Prostate gland (tissue), 2 donors: Measurements from ENCODE around the gene FBN3. TPM values are rescaled to one million over a fixed set of nuclear protein-coding genes. Genes with fewer than 3 reads are reported as not detected.

Source experiments
- DNase-seq: peaks from one replicate; pipeline ENCODE4 v3.0.0-alpha.2; 2019; ENCODE audit warnings: low spot score
- H3K27ac ChIP-seq, 2 donors: fragments of 200-600 bp; sonication (generic); 2 replicates each; pipeline ENCODE4 v1.5.1; 2017 to 2019
- H3K27me3 ChIP-seq: fragments of 200-600 bp; sonication (generic); replicated peaks from 2 replicates; pipeline ENCODE4 v1.5.1; 2019; ENCODE audit not compliant: insufficient read depth
- H3K36me3 ChIP-seq, 2 donors: fragments of 200-600 bp; sonication (generic); 1 replicate in 1 of 2; 2 replicates in 1 of 2; pipeline versions ENCODE4 v1.5.1 to v1.8.1; 2017 to 2019
- H3K4me1 ChIP-seq: fragments of 200-600 bp; sonication (generic); replicated peaks from 2 replicates; pipeline ENCODE4 v1.5.1; 2019
- H3K4me3 ChIP-seq, 2 donors: fragments of 200-600 bp; sonication (generic); 2 replicates each; pipeline ENCODE4 v1.5.1; 2017 to 2019
- H3K9me3 ChIP-seq: fragments of 200-600 bp; sonication (generic); 2 replicates; pipeline ENCODE4 v1.5.1; 2017
- CTCF ChIP-seq, 4 experiments: fragments of 200-600 bp in 2 of 4; fragments of 450-650 bp in 2 of 4; sonication (generic) in 2 of 4; IDR thresholded peaks; 1 replicate in 3 of 4; 2 replicates in 1 of 4; pipeline ENCODE4 v1.5.1; 2016 to 2019; ENCODE audit warnings: antibody characterized with exemption in 4 of 4, mild to moderate bottlenecking in 2 of 4, moderate library complexity in 2 of 4
- POLR2A ChIP-seq: fragments of 450-650 bp; IDR thresholded peaks from one replicate; pipeline ENCODE4 v1.6.1; 2016; ENCODE audit warnings: antibody characterized with exemption, mild to moderate bottlenecking
- POLR2AphosphoS5 ChIP-seq: sonication (generic); formaldehyde crosslinking; IDR thresholded peaks from one replicate; pipeline ENCODE4 v1.6.1; 2017; ENCODE audit warnings: antibody characterized with exemption
- WGBS: methylation state at CpG from one replicate; pipeline ENCODE4 v1.1.5; 2018; 5-methylcytosine and 5-hydroxymethylcytosine counted together
- intact Hi-C: fragments of 100-400 bp; cut with DNase I; formaldehyde crosslinking; loops from one replicate; pipeline ENCODE4 v1.14.2; 2022
- total RNA-seq, 2 donors: library from RNA; depleted of rRNA; stranded (reverse); fragments of >200 nt; gene quantifications; one replicate each; pipeline ENCODE4 v1.1.0, GENCODE V29; 2016

The FBN3 gene
- total RNA-seq, 2 donors from 2014 or later, result 3.1 to 5.2 TPM

- DNase-seq, result no peak
- H3K27me3 ChIP-seq, result no peaks in the 10 kb centered on the region
- WGBS, result 93% methylated on average over 4 of the region's 4 CpGs
- H3K4me1 ChIP-seq, result no peaks in the 10 kb centered on the region
- no peak overlapping the region for H3K27ac ChIP-seq
- H3K4me3 ChIP-seq, result no peak overlapping the region
- no peaks in the 10 kb centered on the region for H3K9me3 ChIP-seq
- no peaks in the 10 kb centered on the region for H3K36me3 ChIP-seq
- intact Hi-C loops, result no loop called here
- no peak for TF ChIP-seq POLR2A
- no peak for TF ChIP-seq POLR2AphosphoS5
- no peak for TF ChIP-seq CTCF (IDR thresholded peaks at IDR 0.05)
These were observed 48.1 kb downstream of the FBN3 start for GRCh38 chr19:8101311-8101710.

GRCh38 chr19:8097681-8098567 is 51.5 kb downstream of the FBN3 start:
- H3K4me1 ChIP-seq, result no peaks in the 10 kb centered on the region
- 92% methylated on average over 5 of the region's 5 CpGs for WGBS
- intact Hi-C loops, result no loop called here
- TF ChIP-seq POLR2AphosphoS5 (no peak), POLR2A (no peak), CTCF (IDR thresholded peaks at IDR 0.05) (no peak)
- no peaks in the 10 kb centered on the region for H3K27me3 ChIP-seq
- no peak for DNase-seq
- no peaks in the 10 kb centered on the region for H3K9me3 ChIP-seq
- H3K27ac ChIP-seq, result no peak overlapping the region
- no peak overlapping the region for H3K4me3 ChIP-seq
- H3K36me3 ChIP-seq, result no peaks in the 10 kb centered on the region

GRCh38 chr19:8097198-8097597 is 52.2 kb downstream of the FBN3 start:
- no peak overlapping the region for H3K27ac ChIP-seq
- TF ChIP-seq POLR2A, result no peak
- TF ChIP-seq POLR2AphosphoS5, result no peak
- TF ChIP-seq CTCF (IDR thresholded peaks at IDR 0.05), result no peak
- H3K9me3 ChIP-seq, result no peaks in the 10 kb centered on the region
- no peak overlapping the region for H3K4me3 ChIP-seq
- DNase-seq, result no peak
- intact Hi-C loops, result no loop called here
- WGBS, result 94% methylated on average over 10 of the region's 10 CpGs
- no peaks in the 10 kb centered on the region for H3K4me1 ChIP-seq
- H3K36me3 ChIP-seq, result no peaks in the 10 kb centered on the region
- H3K27me3 ChIP-seq, result no peaks in the 10 kb centered on the region

GRCh38 chr19:8096071-8096470 is 53.3 kb downstream of the FBN3 start:
- WGBS, result 100% methylated on average over 3 of the region's 3 CpGs
- intact Hi-C loops, result no loop called here
- no peak overlapping the region for H3K4me3 ChIP-seq
- no peaks in the 10 kb centered on the region for H3K9me3 ChIP-seq
- H3K27me3 ChIP-seq, result no peaks in the 10 kb centered on the region
- DNase-seq, result no peak
- H3K27ac ChIP-seq, result no peak overlapping the region
- H3K4me1 ChIP-seq, result no peaks in the 10 kb centered on the region
- TF ChIP-seq POLR2A (no peak), POLR2AphosphoS5 (no peak), CTCF (IDR thresholded peaks at IDR 0.05) (no peak)
- no peaks in the 10 kb centered on the region for H3K36me3 ChIP-seq

- Histone ChIP-seq H3K36me3 (no peaks in the 10 kb centered on the region), H3K27ac (no peak overlapping the region), H3K4me1 (no peaks in the 10 kb centered on the region), H3K27me3 (no peaks in the 10 kb centered on the region), H3K9me3 (no peaks in the 10 kb centered on the region), H3K4me3 (no peak overlapping the region)
- no peak for TF ChIP-seq POLR2AphosphoS5
- no peak for DNase-seq
- intact Hi-C loops, result no loop called here
- WGBS, result 89% methylated on average over 2 of the region's 2 CpGs
These were observed 54.0 kb downstream of the FBN3 start for GRCh38 chr19:8095354-8095886.
